ENCODE measurements around the gene APOL6.

DNA sequence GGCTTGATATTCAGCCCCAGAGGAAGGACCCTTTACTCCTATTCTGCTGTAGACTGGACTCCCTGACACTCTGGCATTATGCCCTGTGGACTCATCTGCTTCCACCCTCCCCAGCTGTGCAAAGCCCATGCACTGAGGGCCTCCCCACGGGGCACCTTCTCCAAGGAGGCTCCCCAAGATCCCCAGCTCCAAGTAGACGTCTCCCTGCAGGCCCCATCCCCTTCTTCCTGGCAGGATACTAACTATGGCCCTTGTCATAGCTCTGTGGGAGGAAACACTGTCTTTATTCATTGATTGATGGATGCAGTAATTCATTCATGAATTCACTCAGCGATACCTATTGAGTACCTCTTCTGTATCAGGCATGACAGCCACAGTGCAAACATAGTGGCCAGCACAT lies 15.3 kb upstream of the APOL6 start:
- TF ChIP-seq, protein P1, sequence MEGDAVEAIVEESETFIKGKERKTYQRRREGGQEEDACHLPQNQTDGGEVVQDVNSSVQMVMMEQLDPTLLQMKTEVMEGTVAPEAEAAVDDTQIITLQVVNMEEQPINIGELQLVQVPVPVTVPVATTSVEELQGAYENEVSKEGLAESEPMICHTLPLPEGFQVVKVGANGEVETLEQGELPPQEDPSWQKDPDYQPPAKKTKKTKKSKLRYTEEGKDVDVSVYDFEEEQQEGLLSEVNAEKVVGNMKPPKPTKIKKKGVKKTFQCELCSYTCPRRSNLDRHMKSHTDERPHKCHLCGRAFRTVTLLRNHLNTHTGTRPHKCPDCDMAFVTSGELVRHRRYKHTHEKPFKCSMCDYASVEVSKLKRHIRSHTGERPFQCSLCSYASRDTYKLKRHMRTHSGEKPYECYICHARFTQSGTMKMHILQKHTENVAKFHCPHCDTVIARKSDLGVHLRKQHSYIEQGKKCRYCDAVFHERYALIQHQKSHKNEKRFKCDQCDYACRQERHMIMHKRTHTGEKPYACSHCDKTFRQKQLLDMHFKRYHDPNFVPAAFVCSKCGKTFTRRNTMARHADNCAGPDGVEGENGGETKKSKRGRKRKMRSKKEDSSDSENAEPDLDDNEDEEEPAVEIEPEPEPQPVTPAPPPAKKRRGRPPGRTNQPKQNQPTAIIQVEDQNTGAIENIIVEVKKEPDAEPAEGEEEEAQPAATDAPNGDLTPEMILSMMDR (IDR thresholded peaks at IDR 0.05; ENCODE audit: insufficient read depth, low read length): no peak
- TF ChIP-seq GABPA (IDR thresholded peaks at IDR 0.05; ENCODE audit: low read depth) (no peak), POLR2AphosphoS5 (IDR thresholded peaks at IDR 0.05; ENCODE audit: low read depth) (no peak)
- TF ChIP-seq, protein P2, sequence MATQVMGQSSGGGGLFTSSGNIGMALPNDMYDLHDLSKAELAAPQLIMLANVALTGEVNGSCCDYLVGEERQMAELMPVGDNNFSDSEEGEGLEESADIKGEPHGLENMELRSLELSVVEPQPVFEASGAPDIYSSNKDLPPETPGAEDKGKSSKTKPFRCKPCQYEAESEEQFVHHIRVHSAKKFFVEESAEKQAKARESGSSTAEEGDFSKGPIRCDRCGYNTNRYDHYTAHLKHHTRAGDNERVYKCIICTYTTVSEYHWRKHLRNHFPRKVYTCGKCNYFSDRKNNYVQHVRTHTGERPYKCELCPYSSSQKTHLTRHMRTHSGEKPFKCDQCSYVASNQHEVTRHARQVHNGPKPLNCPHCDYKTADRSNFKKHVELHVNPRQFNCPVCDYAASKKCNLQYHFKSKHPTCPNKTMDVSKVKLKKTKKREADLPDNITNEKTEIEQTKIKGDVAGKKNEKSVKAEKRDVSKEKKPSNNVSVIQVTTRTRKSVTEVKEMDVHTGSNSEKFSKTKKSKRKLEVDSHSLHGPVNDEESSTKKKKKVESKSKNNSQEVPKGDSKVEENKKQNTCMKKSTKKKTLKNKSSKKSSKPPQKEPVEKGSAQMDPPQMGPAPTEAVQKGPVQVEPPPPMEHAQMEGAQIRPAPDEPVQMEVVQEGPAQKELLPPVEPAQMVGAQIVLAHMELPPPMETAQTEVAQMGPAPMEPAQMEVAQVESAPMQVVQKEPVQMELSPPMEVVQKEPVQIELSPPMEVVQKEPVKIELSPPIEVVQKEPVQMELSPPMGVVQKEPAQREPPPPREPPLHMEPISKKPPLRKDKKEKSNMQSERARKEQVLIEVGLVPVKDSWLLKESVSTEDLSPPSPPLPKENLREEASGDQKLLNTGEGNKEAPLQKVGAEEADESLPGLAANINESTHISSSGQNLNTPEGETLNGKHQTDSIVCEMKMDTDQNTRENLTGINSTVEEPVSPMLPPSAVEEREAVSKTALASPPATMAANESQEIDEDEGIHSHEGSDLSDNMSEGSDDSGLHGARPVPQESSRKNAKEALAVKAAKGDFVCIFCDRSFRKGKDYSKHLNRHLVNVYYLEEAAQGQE (IDR thresholded peaks at IDR 0.05; ENCODE audit: insufficient replicate concordance, low read depth): no peak

All from HL-60 (cell line).